Large intestine (tissue), 12 donors: ENCODE measurements around the gene TRIOBP. TPM values are rescaled to one million over a fixed set of nuclear protein-coding genes. Genes with fewer than 3 reads are reported as not detected.
"Not testable (repeated sequence)": the region's sequence is repeated elsewhere in the genome, so short reads cannot be mapped to it uniquely, and the experiment has no call there.

Experiments used
- DNase-seq, 2 donors: peaks; one replicate each; pipeline versions ENCODE4 v3.0.0 to v3.0.0-alpha.2; 2013
- H3K27ac ChIP-seq: one replicate; pipeline ENCODE4 v1.5.1; 2013; ENCODE audit warnings: low read length
- H3K27me3 ChIP-seq: 2 replicates; pipeline ENCODE4 v1.6.1; 2013; ENCODE audit warnings: low read length; ENCODE audit not compliant: control insufficient read depth, insufficient read depth
- H3K36me3 ChIP-seq: 2 replicates; pipeline ENCODE4 v1.6.1; 2013; ENCODE audit warnings: low read length; ENCODE audit not compliant: control insufficient read depth, insufficient read depth
- H3K4me1 ChIP-seq: one replicate; pipeline ENCODE4 v1.6.1; 2013; ENCODE audit warnings: low read length; ENCODE audit not compliant: control insufficient read depth, insufficient read depth
- H3K4me3 ChIP-seq: one replicate; pipeline ENCODE4 v1.5.1; 2013; ENCODE audit warnings: low read length
- H3K9me3 ChIP-seq: one replicate; pipeline ENCODE4 v1.6.1; 2013; ENCODE audit warnings: mild to moderate bottlenecking, low read depth, low read length, moderate library complexity; ENCODE audit not compliant: control insufficient read depth
- WGBS: methylation state at CpG from one replicate; pipeline ENCODE4 v1.1.5; 2013; ENCODE audit warnings: low lambda C conversion rate; ENCODE audit not compliant: insufficient coverage; 5-methylcytosine and 5-hydroxymethylcytosine counted together
- long read RNA-seq, 11 donors: transcript quantifications; one replicate each; lab custom pipeline, GENCODE V29; 2026
- polyA plus RNA-seq: library from polyadenylated mRNA; unstranded; fragments of 120-200 nt; gene quantifications from one replicate; pipeline ENCODE4 v1.2.1, GENCODE V29; 2013

TRIOBP gene
- 43.5 TPM for polyA plus RNA-seq
- long read RNA-seq, donor 1, transcript TRIOBP-203 (14 exons, 2,324 nt): major isoform, 6 of 6 reads
- long read RNA-seq, donor 1, partial matches to known transcripts: 0 of 6 reads
- long read RNA-seq, donor 1, other reads (novel, unspliced or antisense): 0 of 6 reads
- long read RNA-seq, donor 2, transcript TRIOBP-203 (14 exons, 2,324 nt): major isoform, 12 of 25 reads
- long read RNA-seq, donor 2, partial matches to known transcripts: 10 of 25 reads
- long read RNA-seq, donor 2, other reads (novel, unspliced or antisense): 0 of 25 reads
- long read RNA-seq, donor 3, transcript TRIOBP-203 (14 exons, 2,324 nt): major isoform, 11 of 23 reads
- long read RNA-seq, donor 3, partial matches to known transcripts: 11 of 23 reads
- long read RNA-seq, donor 3, other reads (novel, unspliced or antisense): 0 of 23 reads
- long read RNA-seq, donor 4, partial matches to known transcripts: 0 of 2 reads
- long read RNA-seq, donor 4, other reads (novel, unspliced or antisense): 0 of 2 reads
- long read RNA-seq, donor 5, transcript TRIOBP-203 (14 exons, 2,324 nt): major isoform, 9 of 11 reads
- long read RNA-seq, donor 5, partial matches to known transcripts: 0 of 11 reads
- long read RNA-seq, donor 5, other reads (novel, unspliced or antisense): 0 of 11 reads
- long read RNA-seq, donor 6, transcript TRIOBP-203 (14 exons, 2,324 nt): major isoform, 13 of 27 reads
- long read RNA-seq, donor 6, partial matches to known transcripts: 13 of 27 reads
- long read RNA-seq, donor 6, other reads (novel, unspliced or antisense): 0 of 27 reads
- long read RNA-seq, donor 7, transcript TRIOBP-203 (14 exons, 2,324 nt): major isoform, 6 of 13 reads
- long read RNA-seq, donor 7, partial matches to known transcripts: 6 of 13 reads
- long read RNA-seq, donor 7, other reads (novel, unspliced or antisense): 0 of 13 reads
- long read RNA-seq, donor 8, transcript TRIOBP-203 (14 exons, 2,324 nt): major isoform, 15 of 32 reads
- long read RNA-seq, donor 8, partial matches to known transcripts: 17 of 32 reads
- long read RNA-seq, donor 8, other reads (novel, unspliced or antisense): 0 of 32 reads
- long read RNA-seq, donor 9, transcript TRIOBP-203 (14 exons, 2,324 nt): major isoform, 14 of 15 reads
- long read RNA-seq, donor 9, partial matches to known transcripts: 0 of 15 reads
- long read RNA-seq, donor 9, other reads (novel, unspliced or antisense): 0 of 15 reads
- long read RNA-seq, donor 10, transcript TRIOBP-203 (14 exons, 2,324 nt): major isoform, 15 of 15 reads
- long read RNA-seq, donor 10, partial matches to known transcripts: 0 of 15 reads
- long read RNA-seq, donor 10, other reads (novel, unspliced or antisense): 0 of 15 reads
- long read RNA-seq, donor 11, transcript TRIOBP-203 (14 exons, 2,324 nt): major isoform, 7 of 30 reads
- long read RNA-seq, donor 11, partial matches to known transcripts: 21 of 30 reads
- long read RNA-seq, donor 11, other reads (novel, unspliced or antisense): 0 of 30 reads

- Histone ChIP-seq H3K27me3 (no peaks in the 10 kb centered on the region), H3K4me1 (peaks cover 16% of the 10 kb centered on the region), H3K9me3 (no peaks in the 10 kb centered on the region), H3K27ac (no peak within 1 kb of the TSS), H3K4me3 (peak within 1 kb of the TSS; percentile 31), H3K36me3 (peaks cover 19% of the 10 kb centered on the region)
- WGBS: no CpG with 5 or more reads among the region's 39 CpGs
- DNase-seq: peak; percentile 89 to 94
Measured at GRCh38 chr22:37696657-37697537, at the start of gene TRIOBP. Gene TRIOBP (plus strand): TSS chr22:37697048. CDS start chr22:37701366, 4,318 bp downstream.

GRCh38 chr22:37647317-37647716 lies 49.5 kb upstream of the TRIOBP start:
- no peak overlapping the region for H3K4me3 ChIP-seq
- no peak for DNase-seq
- no peaks in the 10 kb centered on the region for H3K27me3 ChIP-seq
- no CpG with 5 or more reads among the region's 9 CpGs for WGBS
- H3K27ac ChIP-seq: no peak overlapping the region
- H3K9me3 ChIP-seq: no peaks in the 10 kb centered on the region
- H3K4me1 ChIP-seq: peaks cover 16% of the 10 kb centered on the region
- peaks cover 86% of the 10 kb centered on the region for H3K36me3 ChIP-seq

- WGBS: no CpG with 5 or more reads among the region's 9 CpGs
- peaks cover 84% of the 10 kb centered on the region for H3K36me3 ChIP-seq
- no peak for DNase-seq
Measured at GRCh38 chr22:37647928-37648327, 48.9 kb upstream of the TRIOBP start.

GRCh38 chr22:37650463-37651136 lies 46.2 kb upstream of the TRIOBP start:
- H3K4me1 ChIP-seq: peaks cover 15% of the 10 kb centered on the region
- DNase-seq: no peak
- H3K36me3 ChIP-seq: peaks cover 70% of the 10 kb centered on the region
- H3K27ac ChIP-seq: no peak overlapping the region
- no peak overlapping the region for H3K4me3 ChIP-seq
- H3K9me3 ChIP-seq: no peaks in the 10 kb centered on the region
- H3K27me3 ChIP-seq: no peaks in the 10 kb centered on the region
- no CpG with 5 or more reads among the region's 17 CpGs for WGBS

More at GRCh38 chr22:37647928-37648327, 48.9 kb upstream of the TRIOBP start:
- H3K9me3 ChIP-seq: no peaks in the 10 kb centered on the region
- H3K4me1 ChIP-seq: peaks cover 13% of the 10 kb centered on the region
- no peak overlapping the region for H3K27ac ChIP-seq
- H3K4me3 ChIP-seq: no peak overlapping the region
- no peaks in the 10 kb centered on the region for H3K27me3 ChIP-seq

- 64% methylated on average over 3 of the region's 14 CpGs for WGBS
- Histone ChIP-seq H3K4me3 (no peak overlapping the region), H3K36me3 (peaks cover 39% of the 10 kb centered on the region), H3K4me1 (peaks cover 19% of the 10 kb centered on the region), H3K27me3 (no peaks in the 10 kb centered on the region), H3K9me3 (no peaks in the 10 kb centered on the region), H3K27ac (peak overlapping the region; percentile 69)
- peak in 1 of 2 donors; percentile 86 for DNase-seq
Measured at GRCh38 chr22:37654563-37655251, 42.1 kb upstream of the TRIOBP start.

- DNase-seq: no peak
- no CpG with 5 or more reads among the region's 17 CpGs for WGBS
- no peaks in the 10 kb centered on the region for H3K27me3 ChIP-seq
- no peak overlapping the region for H3K27ac ChIP-seq
- peaks cover 24% of the 10 kb centered on the region for H3K4me1 ChIP-seq
- no peak overlapping the region for H3K4me3 ChIP-seq
- H3K36me3 ChIP-seq: peaks cover 34% of the 10 kb centered on the region
- H3K9me3 ChIP-seq: no peaks in the 10 kb centered on the region
Measured at GRCh38 chr22:37655252-37655563, 41.6 kb upstream of the TRIOBP start.

- not testable (repeated sequence) for DNase-seq, H3K9me3 ChIP-seq, H3K27ac ChIP-seq, H3K4me3 ChIP-seq, H3K27me3 ChIP-seq
- WGBS: no CpG with 5 or more reads among the region's 4 CpGs
- Histone ChIP-seq H3K4me1 (peaks cover 38% of the 10 kb centered on the region), H3K36me3 (peaks cover 24% of the 10 kb centered on the region)
Measured at GRCh38 chr22:37656583-37656982, 40.3 kb upstream of the TRIOBP start.

- Histone ChIP-seq H3K27me3 (no peaks in the 10 kb centered on the region), H3K9me3 (no peaks in the 10 kb centered on the region), H3K4me1 (peaks cover 44% of the 10 kb centered on the region), H3K36me3 (peaks cover 22% of the 10 kb centered on the region), H3K27ac (peak overlapping the region; percentile 84), H3K4me3 (peak overlapping the region; percentile 46)
- DNase-seq: no peak
- WGBS: no CpG with 5 or more reads among the region's 6 CpGs
Measured at GRCh38 chr22:37657590-37658132, 39.2 kb upstream of the TRIOBP start.
